Epidermal melanocyte (primary cell): Measurements from ENCODE around the gene USP37.

ENCODE experiments used
- DNase-seq: peaks from one replicate; pipeline ENCODE4 v3.0.0; 2011; ENCODE audit warnings: low spot score; ENCODE audit not compliant: insufficient read length

USP37 gene, protein sequence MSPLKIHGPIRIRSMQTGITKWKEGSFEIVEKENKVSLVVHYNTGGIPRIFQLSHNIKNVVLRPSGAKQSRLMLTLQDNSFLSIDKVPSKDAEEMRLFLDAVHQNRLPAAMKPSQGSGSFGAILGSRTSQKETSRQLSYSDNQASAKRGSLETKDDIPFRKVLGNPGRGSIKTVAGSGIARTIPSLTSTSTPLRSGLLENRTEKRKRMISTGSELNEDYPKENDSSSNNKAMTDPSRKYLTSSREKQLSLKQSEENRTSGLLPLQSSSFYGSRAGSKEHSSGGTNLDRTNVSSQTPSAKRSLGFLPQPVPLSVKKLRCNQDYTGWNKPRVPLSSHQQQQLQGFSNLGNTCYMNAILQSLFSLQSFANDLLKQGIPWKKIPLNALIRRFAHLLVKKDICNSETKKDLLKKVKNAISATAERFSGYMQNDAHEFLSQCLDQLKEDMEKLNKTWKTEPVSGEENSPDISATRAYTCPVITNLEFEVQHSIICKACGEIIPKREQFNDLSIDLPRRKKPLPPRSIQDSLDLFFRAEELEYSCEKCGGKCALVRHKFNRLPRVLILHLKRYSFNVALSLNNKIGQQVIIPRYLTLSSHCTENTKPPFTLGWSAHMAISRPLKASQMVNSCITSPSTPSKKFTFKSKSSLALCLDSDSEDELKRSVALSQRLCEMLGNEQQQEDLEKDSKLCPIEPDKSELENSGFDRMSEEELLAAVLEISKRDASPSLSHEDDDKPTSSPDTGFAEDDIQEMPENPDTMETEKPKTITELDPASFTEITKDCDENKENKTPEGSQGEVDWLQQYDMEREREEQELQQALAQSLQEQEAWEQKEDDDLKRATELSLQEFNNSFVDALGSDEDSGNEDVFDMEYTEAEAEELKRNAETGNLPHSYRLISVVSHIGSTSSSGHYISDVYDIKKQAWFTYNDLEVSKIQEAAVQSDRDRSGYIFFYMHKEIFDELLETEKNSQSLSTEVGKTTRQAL

DNA sequence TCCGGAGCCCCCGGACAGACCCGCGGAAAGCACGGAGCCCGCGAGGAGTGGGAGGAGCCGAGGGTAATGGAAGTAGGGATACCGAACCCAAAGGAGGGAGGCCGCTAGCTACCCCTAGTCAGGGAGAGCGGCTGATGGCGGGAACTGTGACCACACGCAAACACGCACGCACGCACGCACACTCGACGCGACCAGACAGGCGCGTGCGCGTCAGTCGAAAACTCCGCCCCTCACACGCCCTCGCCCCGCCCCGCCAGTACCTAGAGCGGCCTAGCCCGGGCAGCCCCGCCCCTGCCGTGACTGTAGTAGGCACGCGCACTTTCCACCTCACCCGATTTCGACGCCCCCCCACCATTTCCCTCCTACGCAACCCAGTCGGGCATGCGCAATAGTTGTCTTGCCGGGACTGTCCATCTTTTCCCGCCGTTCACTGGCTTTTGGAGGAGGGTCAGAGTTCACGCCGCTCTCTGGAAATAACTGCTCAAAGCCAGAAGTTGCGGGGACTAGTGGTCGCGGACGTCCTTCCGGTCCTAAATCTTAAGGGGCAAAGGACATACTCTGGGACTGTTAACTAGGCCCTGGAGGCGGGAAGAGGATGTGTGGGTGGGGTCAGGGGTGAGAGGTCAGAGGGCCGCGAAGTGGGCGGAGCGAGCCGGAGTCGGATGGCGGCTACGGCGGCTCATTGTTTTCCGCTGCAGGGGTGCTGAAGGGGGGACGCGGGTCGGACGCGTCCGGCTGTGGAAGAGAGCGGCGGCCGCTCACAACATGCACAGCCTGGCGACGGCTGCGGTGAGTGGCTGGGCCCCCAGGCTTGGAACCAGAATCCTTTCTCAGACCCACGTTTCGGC, at the start of gene USP37, which contains the start of gene CNOT9:
Gene USP37 (minus strand): TSS at position 162 of the 848 bp plus-strand sequence. CDS start 9,698 bp downstream, outside the sequence.
Gene CNOT9 (plus strand): TSS at position 650 of the 848 bp plus-strand sequence. CDS start 116 bp downstream, at position 766.
- peak; percentile 86 for DNase-seq

DNA sequence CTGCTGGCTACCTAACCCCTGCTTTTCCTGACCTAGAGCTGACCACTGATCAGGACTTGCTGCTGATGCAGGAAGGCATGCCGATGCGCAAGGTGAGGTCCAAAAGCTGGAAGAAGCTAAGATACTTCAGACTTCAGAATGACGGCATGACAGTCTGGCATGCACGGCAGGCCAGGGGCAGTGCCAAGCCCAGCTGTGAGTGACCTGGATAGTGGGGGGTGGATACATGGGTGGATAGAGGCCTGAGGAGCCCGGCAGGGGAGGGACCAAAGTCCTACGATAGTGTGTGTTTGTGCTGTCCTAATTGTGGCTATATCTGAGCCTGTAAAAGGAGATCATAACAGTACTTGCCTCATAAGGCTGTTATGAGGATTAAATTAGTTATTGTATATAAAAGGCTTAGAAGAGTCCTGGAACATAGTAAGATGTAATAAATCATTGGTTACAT, 47.7 kb upstream of the USP37 start:
- DNase-seq: no peak

DNA sequence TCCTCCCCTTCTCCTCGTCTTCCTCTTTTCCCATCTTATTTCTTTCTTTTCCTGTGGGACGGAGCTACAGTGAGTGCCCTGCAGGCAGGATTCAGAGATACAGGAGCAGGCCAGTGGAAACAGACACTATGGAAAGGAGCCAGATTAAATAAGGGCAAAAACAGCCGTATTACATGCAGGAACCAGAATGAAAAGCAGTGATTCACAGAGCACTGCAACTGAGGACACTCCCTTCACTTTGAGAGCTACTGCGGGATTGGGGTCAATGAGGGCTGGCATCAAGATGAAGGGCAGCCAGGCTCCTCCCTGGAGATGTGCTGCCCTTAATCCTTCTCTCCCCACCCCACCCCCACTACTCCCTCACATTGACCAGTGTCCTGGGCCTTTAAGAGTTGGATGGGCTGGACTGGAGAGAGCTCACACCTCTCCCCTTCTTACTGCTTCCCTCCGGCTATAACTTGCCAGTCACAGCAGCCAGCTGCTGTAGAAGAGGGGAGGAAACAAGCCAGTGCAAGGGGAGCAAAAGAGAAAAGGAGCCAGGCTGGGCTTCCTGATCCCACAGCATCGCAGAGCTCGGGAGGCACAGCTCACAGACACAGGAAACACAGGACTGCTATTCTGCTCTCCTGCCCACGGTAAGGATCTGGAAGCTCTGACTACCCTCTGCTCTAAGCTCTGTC, 39.4 kb upstream of the USP37 start, which contains the start of gene PLCD4:
Gene PLCD4 (plus strand): TSS at position 464 of the 680 bp plus-strand sequence. CDS start 7,841 bp downstream, outside the sequence.
- peak; percentile 69 for DNase-seq

DNA sequence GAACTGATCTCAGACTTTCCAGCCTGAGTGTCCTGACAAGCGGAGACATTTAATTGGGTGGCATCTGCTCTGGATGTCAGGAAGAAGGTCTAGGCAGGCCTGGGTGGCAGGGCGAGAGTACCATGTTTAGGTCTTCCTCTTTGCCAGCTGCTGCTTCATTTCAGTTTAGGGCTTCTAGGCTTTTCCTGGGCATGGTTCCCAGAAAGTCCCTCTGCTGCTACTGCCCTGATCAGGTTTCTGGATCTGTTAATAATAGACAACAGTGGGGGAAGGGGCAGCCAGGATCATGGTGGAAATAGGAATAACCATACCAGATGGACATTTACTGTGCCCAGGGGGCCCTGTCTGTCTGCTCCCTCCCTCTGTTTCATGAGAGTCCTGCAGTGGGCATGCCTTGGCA, 37.3 kb upstream of the USP37 start:
- no peak for DNase-seq

DNA sequence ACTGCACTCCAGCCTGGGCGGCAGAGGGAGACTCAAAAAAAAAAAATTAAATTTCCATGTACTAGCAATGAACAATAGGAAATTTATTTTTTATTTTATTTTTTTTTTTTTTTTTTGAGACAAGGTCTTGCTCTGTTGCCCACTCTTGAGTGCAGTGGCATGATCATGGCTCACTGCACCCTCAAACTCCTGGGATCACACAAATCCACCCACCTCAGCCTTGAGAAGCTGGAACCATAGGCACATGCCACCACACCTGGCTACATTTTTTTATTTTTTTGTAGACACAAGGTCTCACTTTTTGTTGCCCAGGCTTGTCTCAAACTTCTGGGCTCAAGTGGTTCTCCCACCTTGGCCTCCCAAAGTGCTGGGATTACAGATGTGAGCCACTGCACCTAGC, 17.4 kb upstream of the USP37 start:
- no peak for DNase-seq

DNA sequence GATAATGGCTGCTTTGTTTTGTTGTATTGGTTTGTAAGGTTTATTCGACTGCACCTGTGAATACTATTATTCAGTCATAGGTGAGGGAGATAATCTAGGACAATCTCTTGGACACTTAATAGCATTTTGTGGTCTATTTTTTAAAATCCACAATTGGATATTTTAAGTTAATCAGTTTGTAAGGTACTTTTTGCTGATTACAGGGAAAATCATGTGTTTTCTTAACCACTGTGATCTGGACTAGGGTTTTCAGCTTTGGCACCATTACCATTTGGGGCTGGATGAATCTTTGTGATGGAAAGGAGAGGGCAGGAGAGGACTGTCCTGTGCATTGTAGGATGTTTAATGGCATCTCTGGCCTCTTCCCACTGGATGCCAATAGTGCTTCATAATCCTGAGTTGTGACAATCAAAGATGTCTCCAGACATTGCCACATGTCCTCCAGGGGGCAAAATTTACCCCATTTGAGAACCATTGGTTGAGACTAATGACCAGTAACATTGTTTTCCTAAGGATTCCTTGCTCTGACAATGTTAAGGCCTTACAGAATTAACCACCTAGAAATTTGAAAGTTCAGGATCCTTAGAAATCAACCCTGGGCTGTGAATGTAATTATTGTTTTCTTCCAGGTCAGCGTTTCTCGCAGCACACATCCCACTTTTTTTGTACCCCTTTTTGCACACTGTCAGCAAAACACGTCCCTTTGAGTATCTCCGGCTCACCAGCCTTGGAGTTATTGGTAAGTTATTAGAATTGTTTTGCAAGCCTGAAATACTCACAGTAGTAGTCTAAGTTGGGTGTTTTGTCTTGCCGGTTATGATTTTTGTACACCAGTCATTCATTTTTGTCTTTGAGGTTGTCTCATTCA, 16.1 kb upstream of the USP37 start:
- no peak for DNase-seq

DNA sequence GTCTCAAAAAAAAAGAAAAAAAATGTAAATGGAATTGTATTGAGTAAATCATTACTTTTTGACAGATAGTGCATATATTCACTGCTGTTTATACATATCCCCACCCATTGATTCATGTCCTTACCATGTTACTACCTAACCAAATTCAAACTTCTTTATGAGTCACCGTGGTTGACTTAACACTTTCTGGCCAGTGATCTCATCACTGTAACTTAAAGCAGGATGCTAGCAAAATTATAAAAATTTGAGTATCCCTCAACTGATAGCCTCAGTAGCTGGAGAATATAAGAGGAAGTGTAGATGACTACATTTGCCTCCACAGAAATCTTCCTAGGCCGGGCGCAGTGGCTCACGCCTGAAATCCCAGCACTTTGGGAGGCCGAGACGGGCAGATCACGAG, 13.9 kb upstream of the USP37 start:
- DNase-seq: no peak

DNA sequence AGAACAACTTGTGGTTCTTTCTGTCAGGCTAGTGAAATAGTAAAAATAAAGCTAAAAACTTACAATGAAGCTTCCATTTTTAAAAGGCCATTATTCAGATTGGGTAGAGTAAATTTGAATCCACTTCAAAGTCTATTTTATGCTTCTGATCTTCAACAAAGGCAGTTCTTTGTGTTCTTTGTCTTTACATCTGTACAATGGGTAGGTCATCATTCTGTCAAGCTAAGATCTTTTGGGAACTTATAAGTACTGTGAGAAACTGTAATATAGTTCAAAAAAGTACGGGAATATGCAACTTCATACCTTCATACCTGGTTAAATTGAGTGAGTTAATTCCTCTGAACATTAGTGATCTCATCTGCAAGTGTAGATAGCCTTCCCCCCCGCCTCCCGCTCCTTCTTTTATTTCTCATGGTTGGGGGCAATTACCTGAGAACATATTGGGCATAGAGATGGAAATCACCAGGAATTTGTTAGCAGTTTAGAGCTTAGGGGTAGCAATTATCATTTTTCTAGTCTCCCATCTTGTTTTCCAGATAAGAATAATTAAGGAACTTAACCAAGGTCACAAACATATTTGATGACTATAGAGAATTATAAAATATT, 10.2 kb upstream of the USP37 start:
- no peak for DNase-seq

DNA sequence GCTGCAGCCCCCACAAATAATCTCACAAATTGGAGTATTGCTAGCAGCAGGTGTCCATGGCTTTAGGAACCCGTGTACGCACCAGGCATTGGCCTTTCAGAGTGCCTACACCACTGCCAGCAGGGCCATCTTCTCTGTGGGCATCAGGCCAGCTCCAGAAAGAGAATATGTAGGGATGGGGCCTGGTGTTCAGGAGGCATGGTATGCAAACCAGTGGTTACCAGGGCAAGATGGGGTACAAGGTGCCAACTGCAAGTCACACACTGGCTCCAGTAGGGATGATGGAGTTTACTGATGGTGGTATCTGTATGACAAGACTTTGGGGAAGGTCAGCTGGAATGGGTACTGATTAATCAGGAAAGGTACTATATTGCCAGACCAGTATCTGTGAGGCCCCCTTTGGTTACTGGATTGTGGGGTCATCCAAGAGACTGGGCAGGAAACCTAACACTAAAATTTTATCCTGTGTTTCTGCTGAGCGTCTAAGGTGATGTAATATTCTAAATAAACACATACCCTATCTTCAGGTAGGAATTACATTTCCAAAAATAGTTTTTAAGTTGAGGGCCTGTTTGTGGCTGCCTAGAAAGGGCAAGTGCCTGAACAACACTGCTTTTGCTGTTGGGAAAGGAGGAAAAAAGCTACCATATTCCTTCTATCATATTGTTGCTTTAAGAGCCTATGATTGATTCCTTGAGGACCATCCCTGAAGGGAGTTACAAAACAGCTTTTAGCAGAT, 9.5 kb upstream of the USP37 start:
- DNase-seq: no peak

DNA sequence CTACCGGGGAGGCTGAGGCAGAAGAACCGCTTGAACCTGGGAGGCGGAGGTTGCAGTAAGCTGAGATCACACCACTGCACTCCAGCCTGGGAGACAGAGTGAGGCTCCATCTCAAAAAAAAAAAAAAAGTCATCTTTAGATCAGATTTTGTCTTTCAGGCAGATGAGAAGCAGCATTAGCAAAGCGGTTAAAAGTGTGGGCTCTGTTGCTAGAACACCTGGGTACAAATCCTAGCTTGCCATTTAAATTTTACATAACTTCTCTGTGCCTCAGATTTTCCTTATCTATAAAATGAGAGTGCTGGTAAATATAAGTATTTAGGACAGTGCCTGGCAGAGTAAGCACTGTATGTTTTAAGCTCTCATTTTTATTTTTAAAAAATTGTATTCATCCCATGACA, 8.7 kb upstream of the USP37 start:
- DNase-seq: no peak

DNA sequence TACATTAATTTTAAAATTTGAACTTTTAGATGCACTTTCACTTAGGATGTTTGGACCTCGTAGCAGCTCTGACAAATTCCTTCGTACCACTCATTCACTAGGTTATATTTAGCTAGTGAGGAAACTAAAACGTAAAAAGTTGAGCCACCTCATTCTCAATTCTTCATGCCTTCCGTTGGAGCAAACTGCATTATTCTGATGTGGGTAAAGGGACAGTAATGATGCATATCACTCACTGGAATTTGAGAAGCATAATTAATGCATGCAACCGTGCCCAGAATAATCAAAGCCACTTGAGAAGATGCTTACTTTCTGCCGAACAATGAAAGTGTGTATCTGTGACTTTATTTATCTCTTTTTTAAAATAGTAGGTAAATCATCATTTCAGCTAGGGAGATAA, 2.7 kb upstream of the USP37 start:
- DNase-seq: no peak

DNA sequence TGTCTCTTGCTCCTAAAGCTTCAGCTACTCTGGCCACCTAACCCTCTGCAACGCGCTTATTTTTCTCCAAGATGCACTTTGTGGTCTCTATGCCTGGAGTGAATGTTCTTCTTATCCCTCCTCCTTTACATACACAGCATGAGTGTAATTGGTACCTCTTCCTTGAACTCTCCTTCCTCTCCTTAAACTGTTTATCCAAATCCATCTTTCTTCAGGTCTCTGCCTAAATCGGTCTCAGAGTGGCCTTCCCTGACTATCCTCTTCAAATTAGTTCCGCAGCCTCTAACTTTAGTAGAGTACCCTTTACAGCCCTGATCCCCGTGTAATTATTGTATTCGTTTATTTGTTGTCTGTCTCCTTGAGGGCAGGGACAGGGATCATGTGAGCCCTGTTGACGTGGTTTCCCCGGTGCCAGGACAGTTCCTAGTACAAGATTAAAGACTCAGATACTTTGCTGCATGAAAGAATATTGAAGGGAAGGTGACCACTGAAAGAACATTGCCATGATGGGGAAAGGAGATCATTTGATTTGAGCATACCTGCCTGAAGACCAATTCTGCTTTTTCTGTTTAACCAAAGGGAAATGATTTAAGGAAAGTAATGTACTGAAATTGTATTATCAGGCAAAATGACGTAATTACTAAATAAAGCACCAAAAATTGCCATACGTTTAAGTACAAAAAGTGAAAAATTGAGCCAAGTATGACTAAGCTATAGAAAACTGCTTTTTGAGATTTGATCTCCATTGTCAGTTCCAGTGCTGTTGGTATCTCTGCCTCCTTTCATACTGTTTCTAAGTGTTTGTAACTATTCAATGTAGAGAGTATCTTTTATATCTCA, 1.7 kb upstream of the USP37 start:
- DNase-seq: no peak

DNA sequence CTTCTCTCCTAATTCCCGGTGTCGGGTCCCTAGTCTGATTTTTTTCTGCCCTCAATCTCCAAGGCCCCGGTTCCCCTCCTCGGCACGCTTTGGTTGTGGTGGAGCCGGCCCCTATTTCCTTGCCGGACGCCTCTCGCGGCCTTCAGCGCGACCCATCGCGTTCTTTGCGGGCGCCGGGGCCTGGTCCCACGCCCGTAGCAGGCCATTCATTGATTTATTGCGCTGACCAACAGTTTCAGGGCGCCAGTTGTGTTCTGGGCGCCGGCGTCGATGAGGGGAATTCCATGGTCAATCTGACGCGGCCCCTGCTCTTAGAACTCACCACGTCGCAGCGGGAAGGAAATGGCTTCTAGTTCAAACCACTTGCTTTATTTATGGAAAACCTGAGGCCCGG, 884 bp upstream of the USP37 start:
- no peak for DNase-seq

DNA sequence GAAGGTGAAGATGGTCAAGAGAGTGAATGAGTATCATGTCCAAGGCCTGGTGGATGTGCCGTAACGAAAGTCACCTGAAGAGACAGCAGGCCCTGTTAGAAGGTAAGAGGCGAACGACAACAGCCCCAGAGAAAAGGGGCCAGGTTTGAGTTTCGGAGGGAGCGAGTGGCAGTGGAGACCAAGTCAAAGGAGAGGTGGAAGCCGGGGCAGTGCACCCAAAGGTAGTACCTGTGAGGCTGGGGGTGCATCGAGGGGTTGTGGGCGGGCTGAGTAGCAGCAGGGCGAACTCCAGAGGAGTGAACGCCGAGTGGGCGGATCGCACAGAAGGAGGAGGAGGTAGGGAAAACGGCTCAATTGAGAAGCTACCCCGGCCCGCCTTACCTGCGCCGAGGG, 358 bp downstream of the USP37 start:
- DNase-seq: no peak

DNA sequence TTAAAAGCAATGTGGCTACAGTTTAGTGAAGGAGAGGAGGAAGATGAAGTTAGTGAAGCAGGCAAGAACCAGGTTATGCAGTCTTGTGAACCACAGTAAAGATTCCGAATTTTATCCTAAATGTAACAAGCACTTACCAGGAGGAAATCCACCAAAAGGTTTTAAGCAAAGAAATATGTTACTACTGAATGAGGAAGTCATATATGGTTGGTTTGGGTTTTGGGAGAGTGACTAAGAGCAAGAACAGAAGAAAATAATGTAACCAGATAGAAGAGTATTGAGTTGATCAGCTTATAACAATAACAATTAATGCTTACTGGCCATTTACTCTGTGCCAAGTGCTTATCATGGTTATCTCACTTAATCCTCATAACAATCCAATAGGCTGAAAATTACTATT, 1.9 kb downstream of the USP37 start:
- DNase-seq: no peak

DNA sequence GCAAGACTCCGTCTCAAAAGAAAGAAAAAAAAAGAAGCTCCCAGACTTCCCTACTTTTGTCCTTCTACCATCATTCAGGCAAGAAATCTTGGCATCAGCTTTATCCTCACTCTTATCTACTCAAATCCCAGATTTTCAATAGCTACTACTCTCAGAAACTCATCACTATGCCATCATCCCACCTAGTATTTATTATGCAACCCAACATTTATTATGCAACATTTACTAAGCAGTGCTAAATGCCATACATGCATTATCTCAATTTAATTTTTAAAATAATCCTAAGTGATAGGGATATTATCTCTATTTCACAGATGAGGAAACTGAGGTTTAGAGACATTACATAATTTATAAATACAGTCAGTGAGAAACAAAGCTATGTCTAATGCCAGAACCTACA, 4.1 kb downstream of the USP37 start:
- DNase-seq: no peak

DNA sequence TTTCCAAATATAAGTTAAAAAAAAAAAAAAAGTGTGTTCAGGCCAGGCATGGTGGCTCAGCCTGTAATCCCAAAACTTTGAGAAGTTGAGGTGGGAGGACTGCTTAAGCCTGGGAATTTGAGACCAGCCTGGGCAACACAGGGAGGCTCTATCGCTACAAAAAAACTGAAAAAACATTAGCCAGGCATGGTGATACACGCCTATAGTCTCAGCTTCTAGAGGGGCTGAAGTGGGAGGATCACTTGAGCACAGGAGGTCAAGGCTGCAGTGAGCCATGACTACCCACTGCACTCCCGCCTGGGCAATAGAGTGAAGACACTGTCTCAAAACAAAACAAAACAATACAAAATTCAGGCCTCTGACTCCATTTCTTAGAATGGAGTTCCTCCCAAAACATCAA, 9.2 kb downstream of the USP37 start:
- no peak for DNase-seq
